SK-N-MC (cell line): ENCODE data around the gene HS3ST3A1.

Experiments used
- DNase-seq: peaks from one replicate; pipeline ENCODE4 v3.0.0-alpha.2; 2011; ENCODE audit warnings: low read depth, low spot score
- H3K27ac ChIP-seq: fragments of 200-600 bp; sonication (generic); 2 replicates; pipeline ENCODE4 v1.5.1; 2016; ENCODE audit warnings: mixed run types
- H3K36me3 ChIP-seq: fragments of 200-600 bp; sonication (generic); 2 replicates; pipeline ENCODE4 v1.6.1; 2017; ENCODE audit warnings: antibody characterized with exemption, low read length, mixed read lengths; ENCODE audit not compliant: insufficient read depth
- H3K4me3 ChIP-seq: fragments of 200-600 bp; sonication (generic); 2 replicates; pipeline ENCODE4 v1.5.1; 2016
- H3K9ac ChIP-seq: fragments of 200-600 bp; sonication (generic); 2 replicates; pipeline ENCODE4 v1.8.0; 2017; ENCODE audit warnings: mixed run types, mixed read lengths; ENCODE audit not compliant: insufficient read length
- H3K9me3 ChIP-seq: fragments of 200-600 bp; sonication (generic); 2 replicates; pipeline ENCODE4 v1.6.1; 2017; ENCODE audit warnings: low read depth, mild to moderate bottlenecking, antibody characterized with exemption, low read length, moderate library complexity, mixed read lengths
- EZH2 ChIP-seq: fragments of 200-600 bp; sonication (generic); IDR thresholded peaks from one replicate; pipeline ENCODE4 v1.6.1; 2017; ENCODE audit warnings: antibody characterized with exemption
- FOXP2 ChIP-seq: optimal IDR thresholded peaks from 2 replicates; pipeline ENCODE3; 2011; ENCODE audit warnings: mild to moderate bottlenecking, moderate library complexity; ENCODE audit not compliant: insufficient read depth; ENCODE audit errors: extremely low read length, control extremely low read depth
- POLR2AphosphoS5 ChIP-seq: IDR thresholded peaks from 2 replicates; pipeline ENCODE4 v1.6.1; 2012; ENCODE audit warnings: mild to moderate bottlenecking, low read depth, low read length, borderline replicate concordance

Gene HS3ST3A1

DNA sequence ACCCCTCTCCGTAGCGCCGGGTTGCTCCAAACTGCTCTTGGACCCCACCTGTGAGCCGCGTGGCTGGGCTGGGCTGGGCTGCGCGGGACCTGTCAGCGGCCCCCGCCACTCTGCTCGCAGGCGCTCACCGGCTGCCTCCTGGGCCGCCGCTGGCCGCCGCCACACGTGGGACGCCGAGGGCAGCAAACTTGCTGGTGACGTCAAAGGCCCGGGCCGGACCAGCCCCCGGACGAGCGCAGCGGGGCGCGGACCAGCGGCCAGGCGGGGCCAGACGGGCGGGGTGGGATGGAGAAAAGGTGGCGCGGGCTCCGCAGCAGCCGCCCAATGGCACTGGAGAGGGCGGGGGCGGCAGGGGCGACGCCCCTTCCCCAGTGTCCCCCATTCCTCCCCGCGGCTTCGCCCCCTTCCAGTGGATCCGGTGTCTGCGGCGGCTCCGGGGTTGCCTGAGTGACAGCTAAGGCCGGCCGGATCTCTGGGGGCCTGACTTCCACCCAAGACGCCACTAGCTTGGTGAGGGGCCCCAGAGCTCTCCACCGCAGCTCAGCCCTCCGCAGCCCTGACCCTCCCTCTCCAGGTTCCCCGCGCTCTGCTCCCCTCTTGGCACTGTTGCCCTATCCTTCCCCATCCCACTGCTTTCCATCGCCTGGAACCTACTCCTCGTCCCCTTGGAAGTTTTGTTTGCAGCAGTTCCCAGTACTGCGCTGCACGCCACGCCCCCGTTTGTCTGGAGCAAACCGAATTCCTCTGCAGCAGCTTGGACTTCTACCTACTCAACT is at the start of gene HS3ST3A1:
TSS of gene HS3ST3A1 (minus strand) at position 154 of the 776 bp plus-strand sequence. CDS start 800 bp downstream, outside the sequence.
- H3K27ac ChIP-seq = no peak within 1 kb of the TSS
- H3K9ac ChIP-seq = no peak within 1 kb of the TSS
- TF ChIP-seq FOXP2 (no peak), EZH2 (no peak), POLR2AphosphoS5 (no peak)
- DNase-seq = no peak
- no peak within 1 kb of the TSS for H3K4me3 ChIP-seq
- no peaks in the 10 kb centered on the region for H3K9me3 ChIP-seq
- no peaks in the 10 kb centered on the region for H3K36me3 ChIP-seq

DNA sequence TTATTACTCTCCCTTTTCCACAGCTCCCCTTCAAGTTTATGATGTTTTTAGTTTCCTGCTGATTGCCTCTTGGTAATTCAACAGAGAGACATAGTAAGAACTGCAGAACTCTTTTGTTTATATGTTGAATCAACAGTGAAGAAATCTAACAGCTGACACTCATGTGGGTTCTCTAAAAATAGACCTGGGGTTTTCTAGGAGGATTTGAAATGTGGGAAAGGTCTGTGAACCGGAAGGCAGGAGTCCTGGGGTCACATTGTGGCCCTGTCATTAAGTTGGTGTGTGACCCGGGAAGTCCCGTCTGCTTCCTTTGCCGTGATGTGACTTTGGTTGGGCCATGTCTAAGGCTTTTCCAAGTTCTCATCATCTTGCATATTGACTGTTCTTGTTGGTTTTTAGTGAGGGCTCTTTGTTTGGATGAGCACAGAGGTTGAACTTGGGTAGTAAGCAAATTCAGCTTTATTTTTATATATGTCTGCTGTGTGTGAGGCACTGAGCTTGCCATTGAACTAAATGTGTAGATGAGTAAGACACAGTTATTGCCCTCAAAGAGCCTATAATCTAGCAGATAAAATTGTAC is 48.5 kb upstream of the HS3ST3A1 start:
- DNase-seq = no peak
- no peak for TF ChIP-seq EZH2
- TF ChIP-seq POLR2AphosphoS5 = no peak
- TF ChIP-seq FOXP2 = no peak
- no peak overlapping the region for H3K27ac ChIP-seq

DNA sequence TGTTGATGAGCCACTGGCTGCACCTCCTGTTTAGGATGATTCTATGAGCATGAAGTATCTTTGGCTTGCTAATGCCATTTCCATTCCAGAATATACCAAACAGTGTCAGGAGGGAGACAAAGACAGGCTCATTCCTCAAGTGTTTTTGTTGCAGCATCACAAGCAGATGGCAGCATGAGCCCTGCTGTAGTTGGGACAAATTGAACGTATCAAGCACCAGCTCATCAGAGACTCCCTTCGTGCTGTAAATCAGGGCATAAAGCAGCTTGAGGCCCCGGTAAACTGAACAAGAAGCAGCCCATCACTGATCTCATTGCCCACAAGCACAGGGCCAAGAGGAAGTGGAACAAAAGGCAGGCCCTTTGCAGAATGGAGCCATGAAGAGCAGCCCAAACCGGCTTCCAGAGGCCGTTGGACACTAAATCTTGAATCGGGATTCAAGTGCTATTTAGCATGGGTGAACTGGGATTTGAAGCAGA is 45.9 kb upstream of the HS3ST3A1 start:
- no peak for TF ChIP-seq FOXP2
- TF ChIP-seq POLR2AphosphoS5 = no peak
- no peak for TF ChIP-seq EZH2
- Histone ChIP-seq H3K9me3 (no peaks in the 10 kb centered on the region), H3K4me3 (no peak overlapping the region), H3K36me3 (no peaks in the 10 kb centered on the region), H3K9ac (no peak overlapping the region), H3K27ac (no peak overlapping the region)
- no peak for DNase-seq

More for the DNA sequence above, 48.5 kb upstream of the HS3ST3A1 start:
- H3K4me3 ChIP-seq = no peak overlapping the region
- H3K36me3 ChIP-seq = no peaks in the 10 kb centered on the region
- H3K9me3 ChIP-seq = no peaks in the 10 kb centered on the region
- H3K9ac ChIP-seq = no peak overlapping the region

DNA sequence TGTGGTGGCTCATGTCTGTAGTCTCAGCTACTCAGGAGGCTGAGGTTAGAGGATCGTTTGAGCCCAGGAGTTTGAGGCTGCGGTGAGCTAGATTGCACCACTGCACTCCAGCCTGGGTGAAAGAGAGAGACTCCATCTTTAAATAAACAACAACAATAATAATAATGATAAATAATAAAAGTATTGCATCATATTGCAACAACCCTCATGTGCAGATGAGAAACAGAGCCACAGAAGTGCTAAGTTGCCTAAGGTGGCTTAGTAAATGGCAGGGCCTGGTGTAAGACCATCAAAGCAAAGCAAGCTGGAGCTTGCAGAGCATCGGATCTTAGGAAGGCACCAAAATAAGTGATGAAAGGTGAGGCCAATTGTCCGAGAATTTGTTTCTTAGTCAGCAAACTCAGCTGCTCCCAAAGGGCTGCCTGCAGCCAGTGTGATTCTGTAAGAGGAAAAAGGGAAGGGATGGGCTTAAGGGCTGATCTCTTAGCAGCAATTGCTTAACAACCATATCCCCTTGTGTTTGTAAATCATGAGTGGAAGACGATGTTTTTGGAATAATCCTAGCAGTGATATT is 45.3 kb upstream of the HS3ST3A1 start:
- Histone ChIP-seq H3K9ac (no peak overlapping the region), H3K9me3 (no peaks in the 10 kb centered on the region), H3K27ac (no peak overlapping the region), H3K4me3 (no peak overlapping the region), H3K36me3 (no peaks in the 10 kb centered on the region)
- no peak for TF ChIP-seq POLR2AphosphoS5
- no peak for DNase-seq

DNA sequence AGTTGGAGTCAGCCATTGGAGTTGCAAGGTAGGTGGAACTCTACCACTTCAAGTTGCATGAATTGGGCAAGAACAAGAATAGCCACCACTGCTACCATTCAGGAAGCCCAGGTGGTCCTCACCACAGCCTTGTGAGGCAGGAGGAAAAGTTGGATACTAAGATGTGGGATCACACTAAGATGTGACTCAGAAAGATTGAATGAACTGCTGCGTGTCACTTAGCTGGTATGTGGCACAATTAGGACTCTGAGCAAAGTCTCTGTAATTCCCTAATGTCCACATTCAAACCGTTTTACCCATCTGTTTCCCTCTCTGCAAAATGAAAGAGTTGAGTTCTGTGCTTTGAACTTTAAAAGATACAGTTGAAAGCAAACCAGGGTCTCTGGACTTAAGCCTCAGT is 44.7 kb upstream of the HS3ST3A1 start:
- no peaks in the 10 kb centered on the region for H3K9me3 ChIP-seq
- no peak overlapping the region for H3K27ac ChIP-seq
- no peaks in the 10 kb centered on the region for H3K36me3 ChIP-seq
- DNase-seq = no peak
- no peak overlapping the region for H3K4me3 ChIP-seq
- TF ChIP-seq EZH2 = no peak
- TF ChIP-seq FOXP2 = no peak
- TF ChIP-seq POLR2AphosphoS5 = no peak
- H3K9ac ChIP-seq = no peak overlapping the region

DNA sequence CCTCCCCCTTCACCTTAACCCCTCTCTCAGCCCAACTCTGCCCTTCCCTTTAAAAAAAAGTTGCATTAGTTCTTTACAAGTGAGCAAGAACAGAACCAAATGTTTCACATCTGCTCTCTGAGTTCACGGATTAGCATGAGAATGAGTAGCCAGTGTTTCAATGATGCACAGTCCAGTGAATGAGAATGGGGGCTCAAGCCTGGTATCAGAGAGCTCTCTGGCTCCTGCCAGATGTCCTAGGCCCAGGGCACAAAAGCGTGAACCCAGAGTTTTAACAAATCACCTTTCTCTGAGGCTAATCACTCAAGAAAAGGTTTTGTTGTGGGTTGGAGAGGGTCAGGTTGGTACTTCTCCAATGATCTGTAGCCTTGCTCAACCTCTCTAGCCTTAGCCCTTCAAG is 41.5 kb upstream of the HS3ST3A1 start:
- no peaks in the 10 kb centered on the region for H3K36me3 ChIP-seq
- H3K9ac ChIP-seq = no peak overlapping the region
- TF ChIP-seq EZH2 (no peak), FOXP2 (no peak), POLR2AphosphoS5 (no peak)
- H3K4me3 ChIP-seq = no peak overlapping the region
- no peak overlapping the region for H3K27ac ChIP-seq
- H3K9me3 ChIP-seq = no peaks in the 10 kb centered on the region
- no peak for DNase-seq

DNA sequence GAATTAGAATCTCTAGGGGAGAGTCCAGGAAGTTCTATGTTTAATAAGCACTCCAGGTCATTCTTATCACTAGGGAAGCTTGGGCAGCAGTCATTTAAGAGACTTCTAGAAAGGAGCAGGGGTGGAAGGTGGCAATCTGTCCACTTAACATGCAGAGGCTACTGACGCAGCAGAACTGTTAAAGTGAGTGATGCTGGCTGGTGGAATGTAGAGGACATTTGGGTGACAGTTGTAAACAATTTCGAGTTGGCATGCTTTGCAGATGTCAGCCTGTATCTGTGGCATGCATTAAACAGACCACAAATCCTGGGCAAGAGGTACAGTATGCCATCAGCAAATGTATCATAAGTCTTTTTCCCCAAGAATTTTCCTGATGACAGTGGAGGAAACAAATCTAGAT is 40.5 kb upstream of the HS3ST3A1 start:
- Histone ChIP-seq H3K36me3 (no peaks in the 10 kb centered on the region), H3K9me3 (no peaks in the 10 kb centered on the region), H3K27ac (no peak overlapping the region), H3K9ac (no peak overlapping the region), H3K4me3 (no peak overlapping the region)
- no peak for TF ChIP-seq FOXP2
- no peak for TF ChIP-seq EZH2
- no peak for TF ChIP-seq POLR2AphosphoS5
- no peak for DNase-seq

DNA sequence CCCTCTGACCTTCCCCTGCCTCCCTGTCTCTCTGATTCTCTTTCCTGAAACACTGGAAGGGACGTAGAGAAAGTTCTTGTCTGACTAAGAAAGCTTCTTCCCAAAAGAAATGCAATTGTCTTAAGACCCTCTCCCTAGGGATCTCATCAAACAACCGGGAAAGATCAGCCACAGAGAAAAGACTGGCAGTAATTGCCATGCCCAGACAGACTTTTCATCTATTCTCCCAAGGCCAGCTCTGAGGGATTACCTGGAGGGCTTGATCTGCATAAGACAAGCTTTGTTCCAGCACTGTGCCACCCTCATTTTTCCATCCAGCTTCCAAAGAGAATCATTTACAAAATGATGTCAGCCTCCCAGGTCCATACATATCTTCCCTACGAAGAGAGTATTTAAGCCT is 38.8 kb upstream of the HS3ST3A1 start:
- Histone ChIP-seq H3K27ac (no peak overlapping the region), H3K9ac (no peak overlapping the region), H3K36me3 (no peaks in the 10 kb centered on the region), H3K4me3 (no peak overlapping the region), H3K9me3 (no peaks in the 10 kb centered on the region)
- TF ChIP-seq EZH2 = no peak
- TF ChIP-seq POLR2AphosphoS5 = no peak
- TF ChIP-seq FOXP2 = no peak
- no peak for DNase-seq
